Activated CD4-positive, alpha-beta T cell treated with anti-CD3 and anti-CD28 coated beads for 1 hour (primary cell): Measurements from ENCODE around the gene SLC18B1.

Experiments
- DNase-seq: peaks from one replicate; pipeline ENCODE4 v3.0.0-alpha.2; 2020

The SLC18B1 gene

GRCh38 chr6:132741281-132741680 is 57.2 kb downstream of the SLC18B1 start:
- no peak for DNase-seq

- DNase-seq, result no peak
Observed at GRCh38 chr6:132736239-132736638, 62.2 kb downstream of the SLC18B1 start.

- no peak for DNase-seq
Observed at GRCh38 chr6:132734694-132735236, 63.7 kb downstream of the SLC18B1 start.

GRCh38 chr6:132733814-132734213 is 64.6 kb downstream of the SLC18B1 start:
- DNase-seq, result no peak

GRCh38 chr6:132733283-132733682 is 65.2 kb downstream of the SLC18B1 start:
- DNase-seq, result no peak

- no peak for DNase-seq
Observed at GRCh38 chr6:132731086-132731485, 67.4 kb downstream of the SLC18B1 start.

GRCh38 chr6:132730560-132730959 is 67.9 kb downstream of the SLC18B1 start:
- no peak for DNase-seq

- DNase-seq, result no peak
Observed at GRCh38 chr6:132728616-132729015, 69.8 kb downstream of the SLC18B1 start.

- DNase-seq, result no peak
Observed at GRCh38 chr6:132726608-132726975, 71.8 kb downstream of the SLC18B1 start.

- DNase-seq, result no peak
Observed at GRCh38 chr6:132725947-132726607, 72.4 kb downstream of the SLC18B1 start.

GRCh38 chr6:132725471-132725870 is 73.0 kb downstream of the SLC18B1 start:
- no peak for DNase-seq

- no peak for DNase-seq
Observed at GRCh38 chr6:132719736-132720448, 78.5 kb downstream of the SLC18B1 start.
